Erythroblast (primary cell): ENCODE measurements around the gene ARHGAP11A.

Experiments
- GATA1 ChIP-seq: IDR thresholded peaks from 2 replicates; pipeline ENCODE4 v1.6.1; 2011; ENCODE audit warnings: low read depth, mild to moderate bottlenecking, control low read depth, low read length, moderate library complexity
- POLR2A ChIP-seq: IDR thresholded peaks from 2 replicates; pipeline ENCODE4 v1.6.1; 2011; ENCODE audit warnings: mild to moderate bottlenecking, low read length

DNA sequence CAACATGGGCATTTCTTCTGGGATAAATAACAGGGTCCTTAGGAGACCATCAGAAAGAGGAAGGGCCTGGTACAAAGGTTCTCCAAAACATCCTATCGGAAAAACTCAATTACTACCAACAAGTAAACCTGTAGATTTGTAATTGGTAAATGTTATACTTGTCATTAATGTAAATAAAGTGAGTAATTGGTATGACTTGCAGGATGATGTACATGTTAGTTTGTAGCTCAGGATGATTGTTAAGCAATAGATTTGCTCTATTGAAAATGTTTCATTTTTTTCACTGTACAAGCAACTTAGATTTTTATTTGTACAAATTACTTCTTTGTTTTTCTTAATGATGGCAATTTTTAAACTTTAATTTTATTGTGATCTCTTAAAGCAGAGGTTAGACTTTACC lies 22.4 kb downstream of the ARHGAP11A start:
- TF ChIP-seq POLR2A (no peak), GATA1 (no peak)
